AG09309 (cell line): Measurements from ENCODE around the gene FUBP3.

ENCODE experiments used
- DNase-seq: peaks from one replicate; pipeline ENCODE4 v3.0.0-alpha.2; 2010; ENCODE audit warnings: low read depth
- H3K4me3 ChIP-seq: 2 replicates; pipeline ENCODE4 v1.5.1; 2011; ENCODE audit warnings: mild to moderate bottlenecking, low read depth, low read length, moderate library complexity; ENCODE audit not compliant: control insufficient read depth
- CTCF ChIP-seq: IDR thresholded peaks from 2 replicates; pipeline ENCODE4 v1.5.1; 2011; ENCODE audit warnings: mild to moderate bottlenecking, low read depth, low read length, inconsistent platforms; ENCODE audit not compliant: insufficient read depth, control insufficient read depth; ENCODE audit errors: missing control alignments

The FUBP3 gene

GRCh38 chr9:130609163-130609562, 29.8 kb downstream of the FUBP3 start:
- H3K4me3 ChIP-seq, result no peak overlapping the region
- TF ChIP-seq CTCF, result no peak
- no peak for DNase-seq

GRCh38 chr9:130610862-130611707, 31.7 kb downstream of the FUBP3 start:
- DNase-seq, result no peak
- TF ChIP-seq CTCF, result no peak

GRCh38 chr9:130616451-130616850, 37.1 kb downstream of the FUBP3 start:
- no peak for TF ChIP-seq CTCF
- DNase-seq, result no peak
- no peak overlapping the region for H3K4me3 ChIP-seq

More at GRCh38 chr9:130610862-130611707, 31.7 kb downstream of the FUBP3 start:
- no peak overlapping the region for H3K4me3 ChIP-seq

- no peak for TF ChIP-seq CTCF
- H3K4me3 ChIP-seq, result no peak overlapping the region
- no peak for DNase-seq
Observed at GRCh38 chr9:130623466-130623865, 44.1 kb downstream of the FUBP3 start.

GRCh38 chr9:130624154-130624553, 44.8 kb downstream of the FUBP3 start:
- TF ChIP-seq CTCF, result no peak
- no peak for DNase-seq
- H3K4me3 ChIP-seq, result no peak overlapping the region

GRCh38 chr9:130626249-130626996, 47.0 kb downstream of the FUBP3 start:
- H3K4me3 ChIP-seq, result no peak overlapping the region
- TF ChIP-seq CTCF, result peak; percentile 8
- DNase-seq, result no peak
